ENCODE measurements around the gene LRRN3. TPM values are rescaled to one million over a fixed set of nuclear protein-coding genes. Genes with fewer than 3 reads are reported as not detected.

Gene LRRN3
- total and polyA plus RNA-seq, 2 of the 8 experiments (the other 6 are each of a cell fraction or from before 2014, with no cell fraction given) = 0.20 to 0.32 TPM

DNA sequence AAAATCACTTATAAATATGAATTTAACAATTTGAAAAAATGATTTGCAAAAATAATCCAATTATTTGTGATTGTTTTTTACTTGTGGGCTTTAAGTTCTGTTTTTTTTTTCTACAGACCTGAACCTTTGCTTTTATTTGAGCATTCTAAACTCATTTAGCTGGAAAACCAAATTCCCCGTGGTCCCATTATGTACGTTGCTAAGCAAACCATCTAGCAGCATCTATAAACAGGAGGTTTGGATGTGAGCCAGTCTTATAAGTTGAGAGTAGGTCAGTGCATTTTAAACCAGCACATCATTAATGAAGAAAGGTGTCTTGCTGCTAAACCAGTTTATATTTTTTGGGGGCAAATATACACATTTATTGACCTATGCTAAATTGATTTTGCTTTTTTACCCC, 77.3 kb downstream of the LRRN3 start:
- CTCF ChIA-PET (ENCODE audit: partially characterized antibody) = interaction anchor here (0.7 kb wide), 1 partner anchor 571 kb away, joined by 3 read pairs; no protein-coding TSS in a partner anchor
- Histone ChIP-seq H2BK15ac (ENCODE audit: low read length) (no peak overlapping the region), H2BK20ac (ENCODE audit: low read length) (no peak overlapping the region), H4K8ac (ENCODE audit: extremely low read depth, insufficient read depth, low read length) (no peak overlapping the region), H3K79me2 (ENCODE audit: control insufficient read depth in 1 of 2, insufficient read depth in 2 of 2, low read length in 2 of 2) (no peaks in the 10 kb centered on the region), H3K23ac (ENCODE audit: insufficient read length) (no peak overlapping the region), H3K79me1 (ENCODE audit: low read depth, low read length) (no peaks in the 10 kb centered on the region), H3K23me2 (ENCODE audit: low read depth, low read length) (no peaks in the 10 kb centered on the region; the same call in 1 of the 2 replicates), H2BK5ac (ENCODE audit: low read depth, low read length) (no peak overlapping the region), H4K20me1 (replicated peaks in 1 of 2; ENCODE audit: control insufficient read depth in 1 of 2, insufficient read depth in 2 of 2, low read length in 2 of 2) (no peaks in the 10 kb centered on the region), H3K27me3 (replicated peaks in 1 of 4; ENCODE audit: control insufficient read depth in 3 of 4, extremely low read depth in 1 of 4, insufficient read depth in 3 of 4, low read length in 3 of 4) (no peaks in the 10 kb centered on the region), H3K14ac (ENCODE audit: insufficient read length) (no peak overlapping the region), H3K18ac (ENCODE audit: extremely low read depth, low read length) (no peak overlapping the region), H3K4ac (replicated peaks; ENCODE audit: insufficient read length, low read depth, low read length) (no peak overlapping the region), H2BK120ac (replicated peaks; ENCODE audit: low read depth, low read length) (no peak overlapping the region), H3K4me2 (ENCODE audit: insufficient read depth in 1 of 2, low read depth in 2 of 2, low read length in 2 of 2) (no peak overlapping the region), H3K27ac (ENCODE audit: low read depth, low read length) (no peak overlapping the region), H3K4me1 (replicated peaks in 1 of 4; ENCODE audit: control insufficient read depth in 3 of 4, insufficient read depth in 4 of 4, low read length in 3 of 4) (no peaks in the 10 kb centered on the region), H4K91ac (replicated peaks; ENCODE audit: insufficient read length, low read length) (no peak overlapping the region), H3K9me3 (ENCODE audit: insufficient read depth in 2 of 2, low read depth in 1 of 2, low read length in 1 of 2) (no peaks in the 10 kb centered on the region), H4K5ac (ENCODE audit: insufficient read length, low read depth, low read length) (no peak overlapping the region), H3K9ac (replicated peaks in 1 of 4; ENCODE audit: extremely low read depth in 1 of 4, low read depth in 3 of 4, low read length in 3 of 4) (no peak overlapping the region), H3K4me3 (ENCODE audit: extremely low read depth in 1 of 4, insufficient read depth in 2 of 4, low read depth in 3 of 4, low read length in 4 of 4) (no peak overlapping the region), H2AFZ (ENCODE audit: low read length) (no peak overlapping the region), H3K36me3 (ENCODE audit: control insufficient read depth in 2 of 4, insufficient read depth in 4 of 4, low read length in 3 of 4) (no peaks in the 10 kb centered on the region), H3K56ac (replicated peaks; ENCODE audit: insufficient read length, low read depth, low read length) (no peak overlapping the region), H2BK12ac (ENCODE audit: low read depth, low read length) (no peak overlapping the region), H2AK5ac (ENCODE audit: low read depth, low read length) (no peak overlapping the region)
- FAIRE-seq (no peak), DNase-seq (ENCODE audit: low read depth in 1 of 2, low spot score in 2 of 2) (no peak)
- 95% methylated on average over 2 of the region's 2 CpGs; no CpG with 5 or more reads in 1 of the 2 experiments for WGBS, 2 experiments (ENCODE audit: extremely low coverage in 1 of 2, insufficient coverage in 1 of 2, insufficient read length in 1 of 2, insufficient replicate concordance in 2 of 2, low coverage in 1 of 2, low lambda C conversion rate in 2 of 2, missing lambda C conversion rate in 1 of 2)
- POLR2A ChIA-PET (ENCODE audit: partially characterized antibody) = no interaction called here
- no peak for TF ChIP-seq RAD21 (IDR thresholded peaks at IDR 0.05 in 1 of 2, conservative IDR thresholded peaks at IDR 0.05 in 1 of 2; ENCODE audit: low read depth in 2 of 2, low read length in 2 of 2)
- TF ChIP-seq, protein P1, sequence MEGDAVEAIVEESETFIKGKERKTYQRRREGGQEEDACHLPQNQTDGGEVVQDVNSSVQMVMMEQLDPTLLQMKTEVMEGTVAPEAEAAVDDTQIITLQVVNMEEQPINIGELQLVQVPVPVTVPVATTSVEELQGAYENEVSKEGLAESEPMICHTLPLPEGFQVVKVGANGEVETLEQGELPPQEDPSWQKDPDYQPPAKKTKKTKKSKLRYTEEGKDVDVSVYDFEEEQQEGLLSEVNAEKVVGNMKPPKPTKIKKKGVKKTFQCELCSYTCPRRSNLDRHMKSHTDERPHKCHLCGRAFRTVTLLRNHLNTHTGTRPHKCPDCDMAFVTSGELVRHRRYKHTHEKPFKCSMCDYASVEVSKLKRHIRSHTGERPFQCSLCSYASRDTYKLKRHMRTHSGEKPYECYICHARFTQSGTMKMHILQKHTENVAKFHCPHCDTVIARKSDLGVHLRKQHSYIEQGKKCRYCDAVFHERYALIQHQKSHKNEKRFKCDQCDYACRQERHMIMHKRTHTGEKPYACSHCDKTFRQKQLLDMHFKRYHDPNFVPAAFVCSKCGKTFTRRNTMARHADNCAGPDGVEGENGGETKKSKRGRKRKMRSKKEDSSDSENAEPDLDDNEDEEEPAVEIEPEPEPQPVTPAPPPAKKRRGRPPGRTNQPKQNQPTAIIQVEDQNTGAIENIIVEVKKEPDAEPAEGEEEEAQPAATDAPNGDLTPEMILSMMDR (IDR thresholded peaks at IDR 0.05; ENCODE audit: control extremely low read depth in 1 of 3, insufficient read depth in 1 of 3, low read depth in 1 of 3, low read length in 3 of 3) = no peak

Measured in H1 (cell line).